HL-60/S4 (cell line): ENCODE results near the gene FCRL1.

Source experiments
- in situ Hi-C: fragments of 300-500 bp; cut with MboI; formaldehyde crosslinking; loops from 2 replicates; pipeline ENCODE4 v1.14.3; 2022; ENCODE audit warnings: low sequenced_read_pairs

FCRL1 gene

GRCh38 chr1:157819896-157820295 is at the start of gene FCRL1:
FCRL1 (minus strand) TSS chr1:157820120; CDS start chr1:157820037, 83 bp downstream.
- in situ Hi-C loops, result no loop called here

DNA sequence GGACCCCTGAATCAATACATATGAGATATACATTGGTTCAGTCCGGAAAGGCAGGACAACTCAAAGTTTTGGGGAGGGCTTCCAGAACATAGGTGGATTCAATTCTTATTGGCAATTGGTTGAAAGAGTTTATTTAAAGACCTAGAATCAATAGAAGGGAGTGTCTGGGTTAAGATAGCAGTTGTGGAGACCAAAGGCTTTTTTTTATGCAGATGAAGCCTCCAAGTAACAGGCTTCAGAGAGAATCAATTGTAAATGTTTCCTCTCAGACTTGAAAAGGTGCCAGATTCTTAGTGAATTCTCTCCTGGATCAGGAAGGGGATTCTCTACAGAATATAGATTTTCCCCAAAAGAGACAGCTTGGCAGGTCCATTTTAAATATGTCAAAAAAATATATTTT is 48.7 kb upstream of the FCRL1 start:
- in situ Hi-C loops, result no loop called here

- in situ Hi-C loops, result no loop called here
Measured at GRCh38 chr1:157862114-157863070, 42.5 kb upstream of the FCRL1 start.

GRCh38 chr1:157856538-157856937 is 36.6 kb upstream of the FCRL1 start:
- in situ Hi-C loops, result no loop called here

DNA sequence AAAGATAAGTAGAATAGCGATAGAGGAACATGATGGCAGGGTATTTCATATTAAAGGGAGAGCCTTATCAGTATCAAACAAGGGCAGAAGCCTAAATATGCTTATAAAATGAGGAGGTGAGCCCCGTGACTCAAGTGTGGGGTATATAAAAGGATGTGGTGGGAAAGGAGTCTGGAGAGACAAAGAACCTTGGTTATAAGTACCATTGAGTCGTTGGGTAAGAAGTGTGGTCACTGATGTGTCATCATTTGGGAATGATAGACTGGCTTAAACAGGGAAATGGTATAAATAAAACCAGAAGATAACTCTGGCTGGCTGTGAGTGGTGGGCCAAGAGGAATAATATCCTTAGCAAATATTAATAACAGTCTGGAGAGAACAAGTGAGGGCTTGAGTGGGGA is 32.6 kb upstream of the FCRL1 start:
- in situ Hi-C loops, result no loop called here

GRCh38 chr1:157849229-157849875 is 29.4 kb upstream of the FCRL1 start:
- in situ Hi-C loops, result no loop called here

GRCh38 chr1:157844089-157844830 is 24.3 kb upstream of the FCRL1 start:
- in situ Hi-C loops, result no loop called here

DNA sequence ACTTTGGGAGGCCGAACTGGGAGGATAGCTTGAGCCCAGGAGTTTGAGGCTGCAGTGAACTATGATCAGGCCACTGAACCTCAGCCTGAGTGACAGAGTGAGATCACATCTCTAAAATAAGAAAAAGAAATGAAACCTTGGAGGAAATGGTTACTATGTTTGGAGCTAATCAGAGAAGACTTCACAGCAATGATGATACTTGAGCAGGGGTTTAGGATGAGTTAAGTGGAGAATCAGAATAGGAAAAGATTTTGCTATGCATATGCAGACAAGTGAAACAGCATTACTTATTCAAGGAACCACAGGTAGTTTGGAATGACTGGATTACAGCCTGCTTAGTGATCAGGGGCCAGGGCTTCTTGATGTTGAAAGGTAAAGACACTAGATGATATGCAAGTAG is 23.0 kb upstream of the FCRL1 start:
- in situ Hi-C loops, result no loop called here

DNA sequence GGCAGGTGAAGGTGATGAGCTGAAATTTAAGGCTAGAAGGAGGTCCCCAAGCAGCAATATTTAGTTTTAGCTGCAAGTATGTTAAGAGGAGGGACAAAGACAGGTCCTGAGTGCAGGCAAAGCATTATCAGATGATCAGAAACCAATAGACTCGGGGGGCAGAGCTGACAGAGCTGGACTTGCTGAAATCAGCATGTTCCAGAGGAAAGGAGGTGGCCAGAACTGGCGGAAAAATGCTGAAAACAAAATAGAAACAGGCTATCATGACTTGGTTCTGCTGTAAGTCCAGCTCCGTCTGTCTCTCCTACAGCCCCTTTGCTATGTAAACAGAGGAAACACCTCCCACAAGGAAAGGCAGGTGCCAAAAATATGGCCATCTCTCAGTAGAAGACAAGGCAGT is 21.8 kb upstream of the FCRL1 start, which contains the start of gene CD5L:
Gene CD5L (minus strand): TSS at position 101 of the 400 bp plus-strand sequence. CDS start 107 bp downstream, outside the sequence.
- in situ Hi-C loops, result no loop called here

DNA sequence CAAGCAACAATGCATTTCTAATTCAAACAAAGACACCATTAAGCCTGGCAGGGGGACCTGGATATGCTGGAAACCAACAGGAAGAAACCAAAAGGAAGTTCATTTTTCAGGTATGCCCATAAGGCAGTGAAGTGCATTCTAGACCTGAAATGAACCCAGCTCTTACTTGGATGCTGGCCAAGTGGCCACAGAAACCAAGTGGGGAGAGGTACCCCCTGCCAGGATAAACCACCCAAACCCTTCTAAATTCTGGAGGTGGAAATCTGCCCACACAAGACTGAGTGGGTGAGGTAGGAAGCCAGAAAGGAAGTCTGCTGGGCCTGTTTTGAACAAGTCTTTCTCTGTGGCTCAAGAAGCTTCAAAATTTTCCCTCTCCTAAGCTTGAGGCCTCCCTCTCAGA is 19.0 kb upstream of the FCRL1 start:
- in situ Hi-C loops, result no loop called here

- in situ Hi-C loops, result no loop called here
Measured at GRCh38 chr1:157834430-157834829, 14.5 kb upstream of the FCRL1 start.

GRCh38 chr1:157833145-157833544 is 13.2 kb upstream of the FCRL1 start:
- in situ Hi-C loops, result no loop called here

GRCh38 chr1:157831968-157832626 is 12.2 kb upstream of the FCRL1 start:
- in situ Hi-C loops, result no loop called here

DNA sequence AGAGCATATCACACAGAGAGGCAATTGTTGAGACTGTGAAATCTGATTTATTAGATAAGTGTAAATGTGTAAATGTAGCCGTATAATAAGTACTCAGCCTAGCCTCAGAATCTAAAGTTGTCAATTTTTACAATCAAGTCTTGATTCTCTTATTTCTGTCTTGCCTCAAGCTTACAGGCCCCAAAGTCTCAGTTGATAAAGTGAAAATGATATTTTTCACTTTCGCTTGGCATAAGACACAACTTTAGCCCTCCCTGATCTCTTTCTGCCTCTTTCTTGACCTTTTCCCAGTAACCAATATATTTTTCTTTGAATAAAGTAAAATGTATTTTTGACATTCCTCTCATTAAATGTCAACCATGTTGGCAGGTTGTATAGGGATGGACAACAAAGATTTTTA is 11.0 kb upstream of the FCRL1 start:
- in situ Hi-C loops, result no loop called here

DNA sequence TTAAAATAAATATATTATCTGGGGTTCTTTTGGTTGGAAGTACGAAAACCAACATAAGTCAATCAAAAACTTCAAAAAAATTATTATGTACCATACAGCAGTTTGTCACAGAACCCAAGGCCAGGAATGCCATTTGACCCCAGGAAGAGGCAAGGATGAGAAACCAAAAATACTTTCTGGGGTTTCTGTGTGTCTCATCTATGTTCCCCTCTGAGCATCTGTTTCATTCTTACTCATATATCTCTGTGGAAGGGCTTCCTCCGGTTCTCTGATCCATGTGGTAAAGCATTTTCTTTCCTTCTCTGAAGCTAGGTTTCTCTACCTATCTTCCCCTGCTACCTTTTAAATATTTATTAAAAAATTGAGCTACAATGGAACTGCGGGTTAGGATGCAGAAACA is 9.8 kb upstream of the FCRL1 start:
- in situ Hi-C loops, result no loop called here

DNA sequence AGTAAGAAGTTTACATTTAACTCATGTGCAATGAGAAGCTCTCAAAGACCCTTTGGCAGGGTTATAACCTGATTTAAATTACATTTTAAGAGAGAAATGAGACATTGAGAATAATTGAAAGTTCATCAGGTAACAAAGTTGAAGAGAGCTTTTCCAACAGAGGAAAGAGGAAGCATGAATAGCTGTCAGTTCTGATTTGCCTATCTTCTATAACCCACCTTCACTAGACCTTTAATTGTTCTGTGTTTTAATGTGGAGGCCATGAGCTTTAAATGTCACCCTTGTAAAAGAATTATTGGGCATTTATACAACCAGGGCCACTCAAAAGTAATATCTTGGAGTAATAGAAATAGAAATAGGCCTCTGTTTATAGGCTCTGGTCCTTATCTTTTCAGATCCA is 9.3 kb upstream of the FCRL1 start:
- in situ Hi-C loops, result no loop called here

DNA sequence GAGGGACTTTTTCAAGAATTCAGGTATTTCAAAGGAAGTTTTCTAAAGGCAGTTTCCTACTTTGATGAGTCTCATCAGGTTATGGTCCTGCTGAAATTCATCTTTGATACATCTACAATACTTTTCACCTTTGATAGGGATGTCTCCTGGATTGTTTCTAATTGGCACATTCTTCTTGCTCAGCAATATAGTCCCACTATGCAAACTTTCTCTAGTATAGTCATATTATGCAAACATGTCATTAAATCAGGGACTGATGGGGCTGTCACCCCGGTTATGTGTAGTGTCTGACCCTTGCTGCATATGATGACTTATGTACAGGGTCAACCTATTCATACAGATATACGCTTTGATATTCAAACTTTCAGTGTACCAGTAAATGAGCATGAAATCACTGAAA is 379 bp upstream of the FCRL1 start:
- in situ Hi-C loops, result no loop called here

DNA sequence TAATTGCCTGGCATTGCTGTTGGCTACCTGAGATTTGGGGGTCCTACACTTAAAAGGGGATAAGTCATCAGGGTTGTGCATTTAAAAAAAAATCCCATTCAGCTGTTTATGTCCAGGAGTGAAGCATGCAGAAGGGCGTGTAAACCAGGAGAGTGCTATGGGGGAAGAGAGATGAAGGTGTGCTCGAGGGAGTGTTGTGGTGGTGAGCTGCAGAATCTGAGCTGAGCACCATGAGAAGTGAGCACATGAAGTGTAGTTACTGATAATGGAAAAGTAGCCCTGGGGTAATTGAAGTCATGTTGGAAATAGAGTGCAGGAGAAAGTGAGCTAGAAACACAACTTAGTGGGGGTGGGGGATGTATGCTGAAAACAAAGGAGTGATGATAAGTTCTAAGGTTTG is 705 bp downstream of the FCRL1 start:
- in situ Hi-C loops, result no loop called here

DNA sequence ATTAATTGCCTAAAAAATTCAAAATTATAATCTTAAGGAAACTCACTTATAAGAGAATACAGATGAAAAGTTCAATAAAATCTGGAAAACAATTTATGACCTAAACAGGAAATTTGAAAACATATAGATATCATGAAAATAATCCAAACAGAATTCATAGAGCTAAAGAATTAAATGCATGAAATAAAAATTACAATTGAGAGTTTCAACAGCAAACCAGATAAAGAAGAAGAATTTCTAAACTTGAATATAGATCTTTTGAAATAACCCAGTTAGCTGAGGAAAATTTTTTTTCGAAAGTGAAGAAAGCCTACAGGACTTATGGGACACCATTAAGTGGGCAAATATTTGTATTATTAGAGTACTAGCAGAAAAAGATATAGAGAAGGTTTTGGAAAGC is 6.7 kb downstream of the FCRL1 start:
- in situ Hi-C loops, result no loop called here

GRCh38 chr1:157806431-157807149 is 13.3 kb downstream of the FCRL1 start:
- in situ Hi-C loops, result no loop called here
